Chondrocyte (in vitro differentiated cells): ENCODE results near the gene C1QB. TPM values are rescaled to one million over a fixed set of nuclear protein-coding genes. Genes with fewer than 3 reads are reported as not detected.

Experiments used
- DNase-seq: peaks from one replicate; pipeline ENCODE4 v3.0.0; 2021; ENCODE audit warnings: mixed read lengths, low spot score
- H3K27ac Mint-ChIP-seq: one replicate; pipeline ENCODE4 v1.8.0; 2021; ENCODE audit warnings: mild to moderate bottlenecking, moderate library complexity, mixed read lengths; ENCODE audit not compliant: unreplicated experiment
- H3K27me3 Mint-ChIP-seq: 2 replicates; pipeline ENCODE4 v1.8.0; 2021; ENCODE audit warnings: low read depth, mixed read lengths
- H3K36me3 Mint-ChIP-seq: 2 replicates; pipeline ENCODE4 v1.8.0; 2021; ENCODE audit warnings: low read depth, mixed read lengths
- H3K4me1 Mint-ChIP-seq: 2 replicates; pipeline ENCODE4 v1.8.0; 2021; ENCODE audit warnings: low read depth, mild to moderate bottlenecking, mixed read lengths
- H3K4me3 Mint-ChIP-seq: one replicate; pipeline ENCODE4 v1.8.0; 2021; ENCODE audit warnings: mild to moderate bottlenecking, moderate library complexity, mixed read lengths; ENCODE audit not compliant: unreplicated experiment
- H3K9me3 Mint-ChIP-seq: 2 replicates; pipeline ENCODE4 v1.8.0; 2021; ENCODE audit warnings: low read depth, mixed read lengths
- CTCF ChIP-seq: fragments of 200-600 bp; sonication (generic); IDR thresholded peaks from 2 replicates; pipeline ENCODE4 v1.5.0; 2021; ENCODE audit warnings: antibody characterized with exemption, mild to moderate bottlenecking, moderate library complexity
- total RNA-seq: library from RNA; stranded (reverse); gene quantifications from 3 replicates; pipeline ENCODE4 v1.2.1, GENCODE V29; 2021

The C1QB gene
- total RNA-seq, 1 donor from 2014 or later = not detected

DNA sequence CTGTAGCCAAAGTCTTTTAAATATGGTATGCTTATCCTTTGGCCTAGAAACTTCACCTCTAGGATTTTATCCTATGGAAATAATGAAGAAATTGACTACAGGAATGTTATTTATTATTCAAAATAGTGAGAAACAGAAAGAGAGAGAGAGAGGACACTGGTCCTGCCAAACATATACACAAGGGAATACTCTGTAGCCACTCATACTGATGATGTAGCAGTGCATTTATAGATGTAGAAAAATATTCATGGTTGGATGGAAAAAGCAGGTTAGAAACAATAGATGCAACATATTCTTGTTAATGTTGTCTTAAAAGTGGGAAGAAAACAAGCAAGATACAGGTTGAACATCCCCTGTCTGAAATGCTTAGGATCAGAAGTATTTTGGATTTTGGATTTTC is 35.4 kb downstream of the C1QB start:
- TF ChIP-seq CTCF = no peak
- Mint-ChIP-seq H3K9me3 (no peaks in the 10 kb centered on the region), H3K27ac (no peak overlapping the region), H3K36me3 (peaks cover under 1% of the 10 kb centered on the region), H3K27me3 (peaks cover 29% of the 10 kb centered on the region), H3K4me1 (peaks cover 4% of the 10 kb centered on the region), H3K4me3 (no peak overlapping the region)
- DNase-seq = no peak

- DNase-seq = no peak
- Mint-ChIP-seq H3K9me3 (no peaks in the 10 kb centered on the region), H3K4me3 (no peak overlapping the region), H3K27me3 (peaks cover 20% of the 10 kb centered on the region), H3K27ac (no peak overlapping the region), H3K36me3 (no peaks in the 10 kb centered on the region), H3K4me1 (peaks cover 4% of the 10 kb centered on the region)
- no peak for TF ChIP-seq CTCF
Observed at GRCh38 chr1:22689505-22689904, 36.5 kb downstream of the C1QB start.

- no peaks in the 10 kb centered on the region for H3K4me1 Mint-ChIP-seq
- no peak for TF ChIP-seq CTCF
- no peaks in the 10 kb centered on the region for H3K36me3 Mint-ChIP-seq
- no peak for DNase-seq
- no peak overlapping the region for H3K4me3 Mint-ChIP-seq
- no peaks in the 10 kb centered on the region for H3K9me3 Mint-ChIP-seq
- H3K27me3 Mint-ChIP-seq = peaks cover 9% of the 10 kb centered on the region
- H3K27ac Mint-ChIP-seq = no peak overlapping the region
Observed at GRCh38 chr1:22691031-22691753, 38.2 kb downstream of the C1QB start.

- Mint-ChIP-seq H3K27ac (no peak overlapping the region), H3K36me3 (no peaks in the 10 kb centered on the region), H3K4me3 (no peak overlapping the region), H3K4me1 (no peaks in the 10 kb centered on the region), H3K9me3 (no peaks in the 10 kb centered on the region), H3K27me3 (peaks cover 2% of the 10 kb centered on the region)
- TF ChIP-seq CTCF = no peak
- DNase-seq = no peak
Observed at GRCh38 chr1:22694172-22694571, 41.1 kb downstream of the C1QB start.

DNA sequence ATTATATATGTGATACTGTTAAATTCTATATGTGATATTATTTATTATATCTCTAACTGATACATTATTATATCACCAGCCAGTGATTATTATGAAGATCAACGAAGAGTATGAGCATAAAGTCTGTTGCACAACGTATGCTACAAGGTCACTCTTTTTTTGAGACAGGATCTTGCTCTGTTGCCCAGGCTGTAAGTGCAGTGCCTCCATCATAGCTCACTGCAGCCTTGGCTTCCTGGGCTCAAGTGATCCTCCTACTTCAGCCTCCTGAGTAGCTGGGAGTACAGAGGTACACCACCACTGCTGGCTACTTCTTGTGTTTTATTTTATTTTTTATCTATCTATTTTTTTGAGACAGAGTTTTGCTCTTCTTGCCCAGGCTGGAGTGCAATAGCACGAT is 43.6 kb downstream of the C1QB start:
- Mint-ChIP-seq H3K4me3 (no peak overlapping the region), H3K9me3 (no peaks in the 10 kb centered on the region), H3K4me1 (no peaks in the 10 kb centered on the region), H3K27ac (no peak overlapping the region), H3K27me3 (peaks cover 2% of the 10 kb centered on the region), H3K36me3 (no peaks in the 10 kb centered on the region)
- TF ChIP-seq CTCF = no peak
- DNase-seq = no peak
